Stimulated activated CD8-positive, alpha-beta memory T cell treated with anti-CD3 and anti-CD28 coated beads, Interleukin-2, amount 100 ng/mL, for 48 hours (primary cell): ENCODE measurements around the gene DOCK3.
"Not testable (repeated sequence)": the region's sequence is repeated elsewhere in the genome, so short reads cannot be mapped to it uniquely, and the experiment has no call there.

Source experiments
- DNase-seq, 2 donors: peaks; one replicate each; pipeline ENCODE4 v3.0.0-alpha.2; 2020; ENCODE audit warnings: low read depth in 2 of 2

DOCK3 gene

DNA sequence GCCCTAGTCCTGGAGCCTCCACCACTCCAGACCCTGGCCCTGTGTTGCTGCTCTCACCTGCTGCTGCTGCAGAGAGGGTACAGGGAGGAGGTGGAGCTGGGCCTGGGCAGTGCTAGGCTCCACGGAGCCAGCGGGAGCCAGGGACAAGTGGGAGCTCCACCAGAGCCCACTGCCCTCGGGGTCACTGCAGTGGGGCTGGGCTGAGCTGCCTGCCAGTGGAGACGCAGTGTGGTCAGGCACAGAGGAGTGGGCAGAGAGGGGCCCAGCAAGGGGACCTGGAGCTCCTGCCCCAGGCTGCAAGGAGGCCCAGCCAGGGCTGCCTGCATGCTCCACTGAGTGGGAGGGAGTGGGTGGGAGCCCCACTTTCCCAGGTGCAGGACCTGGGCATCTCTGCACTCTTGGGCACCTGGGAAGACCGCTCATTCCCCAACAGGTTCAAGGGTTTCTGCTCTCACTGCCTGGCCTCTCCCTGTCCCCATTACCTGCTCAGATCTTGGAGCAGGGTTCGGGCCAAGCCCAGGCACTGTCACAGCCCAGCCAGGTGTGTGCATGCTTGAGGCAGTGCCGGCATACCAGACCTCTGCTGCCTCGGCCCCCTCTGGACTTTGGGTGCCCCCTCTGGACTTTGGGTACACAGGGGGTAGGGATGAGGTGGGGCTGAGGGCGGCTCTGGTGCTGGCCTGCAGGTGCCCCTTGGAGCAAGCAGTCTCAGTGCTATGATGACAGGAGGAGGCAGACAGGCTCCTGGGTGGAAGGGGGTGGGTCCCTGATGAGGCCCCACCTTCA is 308.0 kb downstream of the DOCK3 start:
- DNase-seq, result no peak

DNA sequence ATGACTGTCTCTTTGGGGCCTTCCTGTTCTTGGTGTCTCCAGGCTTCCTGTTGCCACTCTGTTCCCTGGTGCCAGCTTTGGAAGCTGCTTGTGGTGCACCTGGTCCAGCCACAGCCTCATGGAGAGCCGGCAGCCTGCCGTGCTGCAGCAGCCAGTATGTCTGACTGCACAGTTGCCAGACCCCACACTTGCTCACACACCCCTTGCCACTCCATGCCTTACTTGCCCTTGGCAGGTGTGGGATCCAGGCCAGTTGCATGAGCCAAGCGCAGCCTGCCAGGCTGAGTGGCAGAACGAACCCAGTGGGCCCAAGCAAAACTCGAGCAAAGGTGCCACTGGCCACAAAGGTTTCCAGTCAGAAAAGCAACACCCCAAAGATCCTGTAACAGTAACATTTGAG is 309.2 kb downstream of the DOCK3 start:
- no peak for DNase-seq

DNA sequence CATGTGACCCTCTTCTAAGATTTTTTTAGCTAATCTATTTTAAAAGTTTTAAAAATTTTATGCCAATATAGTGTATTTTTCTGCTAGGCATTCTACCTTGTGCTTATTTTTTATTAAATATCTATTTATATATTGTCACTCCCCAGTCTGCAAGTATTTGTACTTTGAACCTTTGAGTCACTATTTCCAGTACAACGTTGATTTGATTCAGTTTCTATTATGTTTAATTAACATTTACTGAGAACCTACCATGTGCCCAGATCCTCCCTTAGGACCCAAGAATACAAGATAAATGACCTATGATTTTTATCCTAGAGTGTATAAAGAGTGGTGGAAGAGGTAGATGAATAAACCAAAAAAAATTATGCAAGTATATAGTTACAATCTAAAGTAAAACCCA is 311.2 kb downstream of the DOCK3 start:
- no peak for DNase-seq

DNA sequence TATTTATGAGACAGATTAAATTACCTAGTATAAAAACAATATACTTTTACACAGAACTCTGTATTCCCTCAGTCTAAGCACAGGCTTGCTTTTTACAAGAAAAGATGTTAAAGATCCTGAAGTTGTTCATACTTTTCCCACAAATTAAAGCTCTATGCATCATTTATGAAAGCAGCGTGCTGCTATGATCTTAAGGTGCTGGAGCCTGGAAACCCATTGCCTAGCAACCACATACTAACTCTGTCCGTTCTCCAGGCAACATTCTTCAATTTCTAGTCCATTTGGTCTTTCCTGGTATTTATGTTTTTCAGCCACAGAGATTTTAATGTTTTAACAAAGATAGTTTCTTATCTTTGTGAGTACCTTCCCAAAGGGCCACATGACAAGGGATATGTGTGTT is 312.0 kb downstream of the DOCK3 start:
- DNase-seq, result no peak

DNA sequence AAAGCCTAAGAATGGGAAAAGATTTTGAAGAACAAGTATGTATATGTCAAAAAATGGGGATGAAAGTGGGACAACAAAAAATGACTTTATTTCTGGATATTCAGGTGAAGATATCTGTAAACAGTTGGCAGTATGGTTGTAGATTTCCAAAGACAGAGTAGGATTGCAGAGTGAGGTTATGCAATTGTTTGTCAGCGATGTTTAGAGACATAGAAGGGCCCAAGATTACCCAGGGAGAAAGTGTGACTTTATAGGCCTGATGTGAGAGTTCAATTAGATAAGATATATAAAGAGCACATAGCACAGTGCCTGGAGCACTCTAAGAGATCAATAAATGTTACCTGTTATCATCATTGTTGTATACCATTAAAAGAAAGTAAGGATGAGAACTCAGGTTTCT is 319.8 kb downstream of the DOCK3 start:
- DNase-seq, result no peak

DNA sequence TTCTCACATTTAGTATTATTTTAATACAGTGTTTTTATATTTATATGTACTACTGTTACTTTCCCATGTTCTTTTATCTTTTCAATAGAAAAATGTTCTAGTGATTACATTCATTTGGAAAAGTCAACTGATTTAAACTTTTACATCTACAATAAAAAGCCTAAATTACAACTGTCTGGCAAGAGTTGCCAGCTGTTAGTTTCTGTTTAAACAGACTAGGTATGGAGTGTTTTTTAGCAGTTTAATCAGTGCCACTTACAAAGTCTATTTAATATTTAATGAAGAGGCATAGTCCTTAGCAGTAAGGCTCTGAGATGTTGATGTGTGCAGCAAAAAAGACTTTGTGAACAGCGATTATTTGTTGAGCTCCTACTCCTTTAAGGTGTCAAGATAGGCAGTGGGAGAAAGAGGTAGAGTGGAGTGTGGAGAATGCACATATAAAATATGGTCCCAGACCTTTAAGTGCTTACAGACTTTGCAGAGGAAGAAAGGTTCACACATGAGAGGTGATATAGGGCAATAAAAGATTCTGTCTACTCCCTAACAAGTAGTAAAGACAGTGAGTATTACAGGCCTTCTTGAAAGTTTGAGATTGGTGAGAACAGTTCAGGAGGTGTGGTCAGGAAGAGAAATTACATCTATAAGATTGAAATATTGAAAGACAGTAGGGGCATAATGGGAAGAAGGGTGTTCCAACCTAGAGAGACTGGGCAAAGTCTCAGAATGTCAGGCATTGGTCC is 320.5 kb downstream of the DOCK3 start:
- DNase-seq, result no peak

DNA sequence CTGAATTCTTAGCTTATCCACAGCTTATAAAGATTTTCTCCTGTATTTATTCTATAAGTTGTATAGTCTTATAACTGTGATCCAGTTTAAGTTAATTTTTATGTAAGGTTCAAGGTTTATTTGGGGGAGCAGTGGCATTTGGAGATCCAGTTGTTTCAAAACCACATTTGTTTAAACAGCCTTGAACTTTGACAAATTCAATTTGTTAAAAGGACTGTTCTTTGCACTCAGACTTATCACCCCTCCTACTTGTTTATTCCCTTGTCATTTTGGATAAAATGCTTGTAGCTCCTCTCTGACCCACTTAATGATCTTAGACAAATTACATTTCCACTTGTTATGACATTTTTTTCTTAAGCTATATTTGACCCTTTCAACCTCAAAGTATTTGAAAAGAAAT is 327.8 kb downstream of the DOCK3 start:
- no peak for DNase-seq

DNA sequence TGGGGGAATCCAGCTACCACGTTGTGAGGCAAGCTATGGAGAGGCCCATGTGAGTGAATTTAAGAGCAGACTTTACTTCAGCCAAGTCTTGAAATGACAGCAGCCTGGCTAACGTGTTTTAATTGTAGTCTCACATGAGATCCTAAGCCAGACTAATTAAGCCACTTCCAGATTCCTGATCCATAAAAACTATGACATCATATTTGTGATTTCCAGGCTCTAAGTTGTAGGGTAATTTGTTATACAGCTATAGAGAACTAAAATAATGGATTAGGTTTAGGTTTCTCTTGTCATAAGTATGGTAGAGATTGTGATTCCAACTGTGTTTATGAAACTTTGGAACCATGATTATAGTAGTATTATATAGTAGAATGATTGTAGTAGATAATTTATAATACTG is 329.5 kb downstream of the DOCK3 start:
- no peak for DNase-seq

DNA sequence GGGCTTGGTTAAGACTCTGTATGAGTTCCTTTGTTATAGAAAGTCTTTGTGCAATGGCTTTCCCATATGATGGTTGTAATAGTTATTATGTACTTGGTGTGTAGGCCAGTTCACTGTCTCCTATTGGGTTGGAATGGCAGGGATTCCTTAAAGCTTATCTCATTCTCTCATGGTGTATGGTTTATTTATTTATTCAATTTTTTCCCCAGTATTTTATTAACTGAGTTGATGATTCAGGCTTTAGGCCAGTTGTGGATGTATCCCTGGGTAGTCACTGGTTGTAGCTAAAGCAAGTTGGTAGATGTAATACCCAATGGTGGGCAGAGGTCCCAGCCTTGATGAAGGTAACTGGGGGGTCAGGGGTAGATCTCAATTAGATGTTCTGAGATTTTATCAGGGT is 349.4 kb downstream of the DOCK3 start:
- DNase-seq, result no peak

DNA sequence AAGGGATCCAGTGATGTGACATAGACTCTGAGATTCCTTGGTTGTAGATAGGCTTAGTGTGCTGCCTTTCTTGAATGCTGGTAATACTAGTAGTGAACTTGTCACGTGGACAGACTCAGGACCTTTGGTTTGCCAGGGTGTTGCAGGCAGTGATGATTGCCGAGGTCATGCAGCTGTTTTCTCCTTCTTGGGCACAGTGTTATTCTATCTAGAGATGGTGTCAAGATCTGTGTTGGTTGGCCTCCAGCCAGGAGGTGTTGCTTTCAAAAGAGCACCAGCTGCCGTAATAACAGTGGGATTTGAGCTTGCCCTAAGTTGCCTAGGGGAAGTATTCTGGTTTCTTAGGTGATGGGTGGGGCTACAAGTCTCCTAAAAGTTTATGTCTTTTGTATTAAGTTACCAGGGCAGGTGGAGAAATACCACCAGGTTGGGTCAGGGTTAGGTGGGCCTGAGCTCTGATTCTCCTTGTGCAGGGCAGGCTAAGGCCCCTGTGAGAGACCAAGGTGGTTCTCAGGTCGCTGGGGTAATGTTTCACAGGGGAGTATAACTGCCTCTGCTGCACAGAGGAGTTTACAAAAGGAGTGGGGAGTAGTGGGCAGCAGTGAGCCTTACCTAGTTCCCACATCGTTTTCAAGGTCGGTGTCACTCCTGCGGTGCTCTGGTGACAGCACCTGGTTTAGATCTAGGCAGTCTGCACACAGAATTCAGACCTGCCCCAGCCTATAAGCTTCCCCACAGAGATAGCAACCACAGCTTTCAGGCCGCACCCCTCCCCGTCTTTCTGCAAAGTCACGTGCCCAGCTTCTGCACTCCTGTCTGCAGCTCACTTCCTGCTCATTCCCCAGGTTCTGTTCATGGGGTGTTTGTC is 350.3 kb downstream of the DOCK3 start:
- DNase-seq, result peak; percentile 14 to 30

DNA sequence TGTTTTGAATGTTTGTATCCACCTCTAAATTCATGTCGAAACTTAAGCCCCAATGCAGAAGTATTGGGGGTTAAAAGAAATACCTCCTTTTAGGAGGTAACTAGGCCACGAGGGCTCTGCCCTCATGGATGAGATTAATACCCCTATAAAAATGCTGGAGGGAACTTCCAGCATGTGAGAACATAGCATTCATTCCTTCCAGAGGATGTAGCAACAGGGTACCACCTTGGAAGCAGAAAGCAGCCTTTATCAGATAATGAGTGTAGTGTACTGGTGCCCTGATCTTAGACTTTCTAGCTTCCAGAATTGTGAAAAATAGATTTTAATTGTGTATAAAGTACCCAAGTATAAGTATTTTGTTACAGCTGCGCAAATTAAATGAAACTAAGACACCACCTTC is 356.9 kb downstream of the DOCK3 start:
- DNase-seq, result no peak

DNA sequence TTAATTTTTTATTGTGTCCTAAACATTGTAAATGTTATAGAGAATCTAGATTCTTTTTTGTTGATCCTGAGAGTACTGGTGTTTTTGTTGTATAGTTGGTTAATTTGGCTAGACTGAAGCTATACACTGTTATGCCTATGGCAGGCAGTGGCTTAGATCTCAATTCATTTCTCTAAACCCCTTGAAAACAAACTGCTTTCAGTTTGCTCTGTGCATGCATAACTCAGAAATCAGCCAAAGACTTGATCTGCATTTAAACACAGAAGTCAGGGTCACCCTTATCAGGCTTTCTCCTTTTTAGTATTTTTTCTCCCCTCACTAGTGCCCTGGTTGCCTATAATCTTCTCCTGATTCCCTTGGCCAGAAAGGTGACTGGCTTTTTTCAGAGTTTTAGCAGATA is 360.9 kb downstream of the DOCK3 start:
- no peak for DNase-seq

DNA sequence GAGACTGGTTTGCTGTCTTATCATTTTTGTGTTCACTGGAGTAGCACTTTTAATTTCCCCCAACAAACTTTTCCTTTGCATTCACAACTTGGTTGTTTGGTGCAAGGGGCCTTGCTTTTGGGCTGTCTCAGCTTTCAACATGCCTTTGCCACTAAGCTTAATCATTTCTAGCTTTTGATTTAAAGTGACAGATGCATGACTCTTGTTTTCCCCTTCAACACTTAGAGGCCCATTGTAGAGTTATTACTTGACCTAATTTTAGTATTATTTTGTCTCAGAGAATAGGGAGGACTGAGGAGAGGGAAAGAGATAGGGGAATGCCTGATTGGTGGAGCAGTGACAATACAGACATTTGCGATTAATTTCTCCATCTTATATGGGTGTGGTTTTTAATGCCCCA is 370.3 kb downstream of the DOCK3 start:
- DNase-seq, result no peak

DNA sequence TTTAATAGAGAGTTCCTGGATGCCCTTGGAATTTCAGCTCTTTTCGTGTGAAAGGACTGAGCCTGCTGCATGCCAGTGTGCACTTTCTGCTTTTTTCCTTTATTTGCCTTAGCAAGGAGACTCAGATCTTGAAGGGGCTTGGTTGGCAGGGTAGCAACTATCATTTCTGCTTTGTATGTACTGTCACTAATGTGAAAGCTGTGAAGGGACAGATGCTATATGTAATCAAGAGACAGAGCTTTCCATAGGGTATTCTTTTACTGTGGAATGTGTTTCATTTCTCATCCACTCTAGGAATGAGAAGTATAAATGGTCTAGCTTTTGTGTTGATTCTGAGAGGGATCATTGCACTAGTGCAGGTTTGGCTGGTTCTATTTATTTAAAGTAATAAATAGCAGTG is 377.8 kb downstream of the DOCK3 start:
- no peak for DNase-seq

DNA sequence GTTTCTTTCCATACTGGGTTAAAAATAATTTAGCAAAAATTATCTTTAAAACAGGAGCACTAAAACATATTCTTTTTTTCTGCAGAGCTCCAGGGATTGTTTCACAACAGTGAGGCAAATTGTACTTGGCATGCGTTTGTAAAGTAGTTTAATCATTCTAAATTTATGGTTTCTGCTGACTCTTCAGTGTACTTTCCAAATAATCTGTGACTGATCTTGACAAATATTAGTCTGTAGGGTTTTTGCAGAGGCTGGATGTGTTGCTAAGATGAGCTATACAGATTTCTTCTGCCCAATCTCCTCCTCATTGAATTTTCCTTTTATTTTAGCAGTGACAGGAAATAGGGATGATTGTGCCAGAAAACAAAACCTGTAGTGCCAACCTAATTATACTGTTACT is 382.4 kb downstream of the DOCK3 start:
- DNase-seq, result no peak

DNA sequence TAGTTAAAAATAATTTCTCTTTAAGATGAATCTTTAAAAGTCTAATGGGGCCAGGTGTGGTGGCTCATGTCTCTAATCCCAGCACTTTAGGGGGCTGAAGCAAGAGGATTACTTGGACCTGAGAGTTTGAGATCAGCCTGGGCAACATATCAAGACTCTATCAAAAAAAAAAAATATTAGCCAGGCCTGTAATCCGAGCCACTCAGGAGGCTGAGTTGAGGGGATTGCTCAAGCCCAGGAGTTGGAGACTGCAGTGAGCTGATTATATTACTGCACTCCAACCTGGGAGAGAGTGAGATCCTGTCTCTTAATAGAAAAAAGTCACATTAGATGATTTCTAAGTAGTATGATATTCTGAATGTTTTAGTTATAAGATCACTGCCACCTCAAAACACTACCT is 388.3 kb downstream of the DOCK3 start:
- DNase-seq, result no peak

DNA sequence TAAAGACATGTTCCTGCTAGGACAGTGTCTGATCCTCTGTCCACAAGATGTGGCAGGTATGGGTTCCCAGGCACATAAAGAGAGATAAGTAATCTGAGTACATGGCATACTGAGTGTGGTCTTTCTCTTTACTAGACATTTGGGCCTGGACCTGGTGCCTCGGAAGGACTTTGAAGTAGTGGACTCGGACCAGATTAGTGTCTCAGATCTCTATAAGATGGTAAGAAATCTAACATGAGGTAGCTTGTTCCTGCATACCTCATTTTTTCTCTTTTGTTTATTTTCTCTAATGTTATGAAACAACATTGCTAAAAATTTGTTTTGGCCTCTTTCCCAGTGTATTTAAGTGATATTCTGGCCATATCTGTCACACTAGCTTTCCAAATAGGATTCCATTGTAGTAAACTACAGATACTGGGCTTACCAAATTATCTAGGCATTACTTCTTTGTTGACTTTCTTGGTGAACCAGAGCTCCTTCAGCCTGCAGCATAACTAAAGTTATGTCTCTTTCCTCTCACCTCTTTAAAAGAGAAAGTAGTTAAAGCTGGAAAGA is 400.6 kb downstream of the DOCK3 start:
- no peak for DNase-seq

DNA sequence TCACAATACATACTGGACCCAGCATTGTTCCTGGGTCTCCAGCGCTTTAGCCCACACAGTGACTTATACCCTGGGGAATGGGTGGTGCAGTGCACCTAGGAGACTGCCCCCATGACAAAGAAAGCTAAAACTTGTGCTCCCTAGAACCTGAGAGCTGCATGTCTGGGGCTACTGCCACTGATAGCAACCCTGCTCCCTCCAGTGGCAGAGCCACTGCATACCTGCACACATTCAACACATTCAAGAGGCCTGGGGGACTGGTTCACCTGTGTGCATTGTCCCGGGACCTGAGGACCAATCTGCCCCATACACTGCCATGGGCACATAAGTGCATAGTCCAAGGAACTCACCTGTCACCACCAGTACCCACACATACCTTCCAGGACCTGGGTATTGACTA is 407.6 kb downstream of the DOCK3 start:
- DNase-seq, result no peak

DNA sequence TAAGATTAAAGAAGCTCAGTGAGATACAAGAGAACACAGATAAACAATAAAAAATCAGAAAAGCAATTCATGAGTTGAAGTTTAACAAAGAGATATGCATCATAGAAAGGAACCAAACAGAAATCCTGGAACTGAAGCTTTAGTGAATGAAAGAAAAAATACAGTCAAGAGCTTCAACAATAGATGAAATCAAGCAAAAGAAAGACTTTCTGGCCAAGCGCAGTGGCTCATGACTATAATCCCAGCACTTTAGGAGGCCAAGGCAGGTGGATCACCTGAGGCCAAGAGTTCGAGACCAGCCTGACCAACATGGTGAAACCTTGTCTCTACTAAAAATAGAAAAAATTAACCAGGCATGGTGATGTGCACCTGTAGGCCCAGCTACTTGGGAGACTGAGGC is 408.8 kb downstream of the DOCK3 start:
- DNase-seq, result no peak

DNA sequence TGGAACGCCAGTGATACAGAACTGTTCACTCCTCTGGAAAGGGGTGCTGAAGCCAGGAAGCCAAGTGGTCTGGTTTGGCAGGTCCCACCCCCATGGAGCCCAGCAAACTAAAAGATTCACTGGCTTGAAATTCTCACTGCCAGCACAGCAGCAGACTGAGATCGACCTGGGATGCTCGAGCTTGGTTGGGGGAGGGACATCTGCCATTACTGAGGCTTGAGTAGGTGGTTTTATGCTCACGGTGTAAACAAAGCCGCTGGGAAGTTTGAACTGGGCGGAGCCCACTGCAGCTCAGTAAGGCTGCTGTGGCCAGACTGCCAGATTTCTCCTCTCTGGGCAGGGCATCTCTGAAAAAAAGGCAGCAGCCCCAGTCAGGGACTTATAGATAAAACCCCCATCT is 417.4 kb downstream of the DOCK3 start:
- DNase-seq, result not testable (repeated sequence)

DNA sequence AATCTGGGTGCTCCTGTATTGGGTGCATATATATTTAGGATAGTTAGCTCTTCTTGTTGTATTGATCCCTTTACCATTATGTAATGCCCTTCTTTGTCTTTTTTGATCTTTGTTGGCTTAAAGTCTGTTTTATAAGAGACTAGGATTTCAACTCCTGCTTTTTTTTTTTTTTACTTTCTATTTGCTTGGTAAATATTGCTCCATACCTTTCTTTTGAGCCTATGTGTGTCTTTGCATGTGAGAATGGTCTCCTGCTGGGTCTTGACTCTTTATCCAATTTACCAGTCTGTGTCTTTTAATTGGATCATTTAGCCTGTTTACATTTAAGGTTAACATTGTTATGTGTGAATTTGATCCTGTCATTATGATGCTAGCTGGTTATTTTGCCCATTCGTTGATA is 420.1 kb downstream of the DOCK3 start:
- not testable (repeated sequence) for DNase-seq
